Activated CD8-positive, alpha-beta memory T cell treated with anti-CD3 and anti-CD28 coated beads for 48 hours (primary cell): ENCODE data around the gene RIPOR2.

Source experiments
- DNase-seq, 3 experiments: peaks; one replicate each; pipeline ENCODE4 v3.0.0-alpha.2; 2020; ENCODE audit warnings: low read depth in 2 of 3, low spot score in 2 of 3

The RIPOR2 gene

DNA sequence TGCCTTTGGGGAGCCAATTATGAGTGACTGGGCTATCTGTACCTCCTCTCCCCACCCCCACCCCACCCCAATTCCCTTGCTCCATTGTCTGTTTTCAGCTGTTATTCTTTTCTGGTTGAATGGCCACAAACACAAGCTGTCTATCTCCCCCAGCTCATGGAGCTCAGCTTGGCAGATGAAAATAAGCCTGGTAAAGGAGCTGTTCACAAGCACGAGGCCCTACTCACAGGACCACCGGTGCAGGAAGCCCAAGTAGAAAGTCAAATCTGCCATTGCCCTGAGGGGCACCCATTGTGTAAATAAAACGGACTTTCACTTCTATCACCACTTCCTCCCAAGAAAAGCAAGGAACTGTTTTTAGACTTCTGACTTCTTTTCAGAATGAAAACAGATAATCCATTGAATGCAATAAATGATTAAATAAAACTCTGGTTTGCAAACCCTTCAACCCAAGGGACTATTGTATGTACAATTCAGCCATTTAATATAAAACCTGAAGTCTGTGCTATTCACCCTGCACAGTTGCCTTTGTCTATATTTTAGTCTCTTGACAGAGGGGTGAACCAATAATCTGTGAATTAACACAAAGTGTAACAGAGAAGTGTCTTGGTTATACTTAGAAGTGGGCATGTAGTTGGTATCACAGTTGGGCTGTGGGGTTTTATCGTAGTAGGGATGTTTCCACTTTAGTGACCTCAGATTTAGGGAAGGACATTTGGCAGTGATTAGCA is 27.7 kb downstream of the RIPOR2 start:
- DNase-seq = no peak

GRCh38 chr6:24906314-24906713 is 29.4 kb downstream of the RIPOR2 start:
- DNase-seq = no peak

- DNase-seq = no peak
Observed at GRCh38 chr6:24905483-24905882, 30.3 kb downstream of the RIPOR2 start.

GRCh38 chr6:24903681-24904080 is 32.1 kb downstream of the RIPOR2 start:
- DNase-seq = no peak

DNA sequence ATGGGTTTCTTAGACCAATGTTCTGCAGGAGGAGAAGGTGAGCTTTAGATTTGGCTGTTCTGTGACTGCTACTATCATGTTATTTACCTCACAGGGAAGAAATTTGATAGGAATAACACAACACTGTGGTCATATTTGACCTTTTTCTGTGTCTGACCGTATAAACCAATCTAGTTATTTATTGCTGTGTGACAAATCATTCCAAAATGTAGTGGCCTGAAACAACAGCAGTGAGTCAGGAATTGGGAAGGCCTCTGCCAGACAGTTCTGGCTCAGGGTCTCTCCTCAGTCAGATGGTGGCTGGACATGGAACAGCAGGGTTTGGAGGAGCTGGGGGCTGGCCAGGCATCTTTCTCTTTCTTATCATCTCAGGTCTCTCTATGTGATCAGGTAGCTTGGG is 33.0 kb downstream of the RIPOR2 start:
- DNase-seq = no peak

DNA sequence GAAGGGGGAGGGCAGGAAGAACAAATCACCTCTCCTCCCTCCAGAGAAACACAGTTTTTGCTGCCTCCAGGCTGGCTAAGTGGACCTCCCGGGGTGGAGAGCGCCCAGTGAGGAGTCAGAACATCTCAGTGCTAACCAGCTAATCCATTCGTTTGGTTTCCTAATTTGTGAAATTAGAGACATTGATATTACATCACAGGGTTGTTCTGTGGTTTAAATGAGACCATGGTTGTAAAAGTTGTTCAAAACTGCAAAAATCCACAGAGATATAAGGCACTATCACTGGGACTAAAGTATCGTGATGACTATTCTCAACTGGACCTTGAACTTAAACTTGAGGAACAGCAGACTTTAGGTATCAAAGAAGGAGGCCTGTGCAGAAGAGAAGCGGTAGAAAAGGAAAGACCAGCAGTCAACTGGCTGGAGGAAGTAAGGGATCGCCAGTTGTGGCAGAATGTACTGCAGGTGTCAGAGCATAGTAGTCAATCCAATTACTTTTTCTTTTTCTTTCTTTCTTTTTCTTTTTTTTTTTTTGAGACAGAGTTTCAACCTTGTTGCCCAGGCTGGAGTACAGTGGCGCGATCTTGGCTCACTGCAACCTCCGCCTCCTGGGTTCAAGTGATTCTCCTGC is 33.9 kb downstream of the RIPOR2 start:
- no peak for DNase-seq

DNA sequence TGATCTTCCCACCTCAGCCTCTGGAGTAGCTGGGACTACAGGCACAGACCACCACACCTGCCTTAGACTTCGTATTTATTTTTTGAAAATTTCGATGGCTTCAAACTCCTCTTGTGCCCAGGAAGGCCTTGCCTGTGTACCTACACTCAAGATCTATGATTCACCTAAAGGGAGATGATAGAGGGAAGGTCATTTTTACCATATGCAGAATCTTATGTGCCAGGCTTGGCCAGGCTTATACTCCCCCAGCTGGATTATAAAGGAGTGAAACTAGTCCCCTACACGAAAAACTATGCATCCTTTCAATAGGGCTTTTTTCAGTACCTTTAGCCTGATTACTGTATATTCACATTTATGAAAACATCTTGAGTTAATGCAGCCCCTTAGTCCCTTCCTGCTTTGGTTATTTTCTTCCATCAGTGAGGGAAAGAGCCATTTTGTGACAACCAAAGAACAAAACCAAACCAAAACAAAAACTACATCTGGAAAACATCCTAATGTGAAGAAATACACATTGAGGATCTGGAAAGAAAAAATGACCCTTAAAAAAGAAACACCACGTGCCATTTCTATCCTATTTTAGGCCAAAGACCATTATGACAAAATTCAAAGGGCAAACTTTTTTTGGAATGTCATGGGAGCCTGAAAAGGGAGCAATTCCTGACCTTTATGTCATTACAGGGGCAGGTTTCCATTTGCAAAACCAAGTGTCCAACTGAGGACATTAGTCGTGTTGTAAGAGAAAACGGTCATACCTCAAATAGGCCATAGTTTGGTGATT is 34.7 kb downstream of the RIPOR2 start:
- DNase-seq = no peak

DNA sequence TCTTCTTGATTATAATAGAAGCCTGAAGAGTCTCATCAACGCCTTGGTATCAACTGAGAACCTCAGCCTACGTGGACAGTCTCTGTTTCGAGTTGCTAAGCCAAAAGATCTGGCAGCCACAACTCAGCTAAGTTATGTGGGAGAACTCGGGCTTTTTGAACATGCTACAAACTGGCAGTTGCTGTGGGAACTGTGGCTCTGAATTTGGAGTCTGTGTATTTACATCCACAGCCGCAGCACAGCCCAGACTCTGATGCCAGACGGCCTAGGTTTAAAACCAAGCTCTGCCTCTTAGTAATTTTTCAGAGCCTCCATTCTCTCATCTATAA is 35.8 kb downstream of the RIPOR2 start:
- no peak for DNase-seq

- DNase-seq = no peak
Observed at GRCh38 chr6:24899136-24899996, 36.4 kb downstream of the RIPOR2 start.

GRCh38 chr6:24898676-24899075 is 37.1 kb downstream of the RIPOR2 start:
- no peak for DNase-seq

DNA sequence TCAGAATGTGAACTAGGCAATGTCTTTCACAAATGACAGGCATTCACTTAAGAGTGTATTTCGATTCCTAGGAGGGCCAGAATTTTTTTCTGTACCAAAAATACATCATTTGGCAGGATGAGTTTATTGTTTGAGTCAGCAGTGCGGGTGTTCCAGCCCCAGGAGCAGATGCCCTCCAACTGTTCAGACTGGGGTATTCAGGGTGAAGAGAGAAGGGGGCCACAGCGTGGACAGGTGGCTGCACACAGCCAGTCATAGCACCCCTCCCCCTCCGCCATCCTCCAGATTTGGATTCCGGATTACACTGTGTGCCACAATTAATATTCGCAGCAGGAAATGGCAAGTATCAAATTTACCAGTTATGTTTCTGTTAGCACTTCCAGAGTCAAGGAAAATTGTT is 38.6 kb downstream of the RIPOR2 start:
- DNase-seq = no peak

GRCh38 chr6:24893342-24893850 is 42.4 kb downstream of the RIPOR2 start:
- no peak for DNase-seq

DNA sequence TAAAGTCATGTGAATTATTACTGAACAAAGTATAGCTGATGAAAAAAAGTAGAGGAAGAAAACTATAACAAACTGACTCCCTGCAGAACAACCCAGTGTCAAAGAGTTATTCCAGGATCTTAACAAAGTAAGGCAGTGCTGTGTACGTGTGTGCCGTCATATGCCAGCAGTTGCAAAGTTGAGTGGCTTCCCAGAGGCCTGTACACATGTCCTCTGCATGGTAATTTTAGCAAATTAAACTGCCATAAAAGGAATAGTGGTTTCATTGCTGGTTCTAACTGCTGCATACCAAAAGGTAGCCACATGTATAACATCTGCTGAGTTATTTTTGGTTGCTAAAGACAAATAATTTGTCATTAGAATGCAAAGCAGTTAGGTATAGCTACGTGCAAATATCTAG is 44.8 kb downstream of the RIPOR2 start:
- no peak for DNase-seq

- no peak for DNase-seq
Observed at GRCh38 chr6:24890471-24890870, 45.3 kb downstream of the RIPOR2 start.

- DNase-seq = no peak
Observed at GRCh38 chr6:24888715-24889370, 46.9 kb downstream of the RIPOR2 start.

DNA sequence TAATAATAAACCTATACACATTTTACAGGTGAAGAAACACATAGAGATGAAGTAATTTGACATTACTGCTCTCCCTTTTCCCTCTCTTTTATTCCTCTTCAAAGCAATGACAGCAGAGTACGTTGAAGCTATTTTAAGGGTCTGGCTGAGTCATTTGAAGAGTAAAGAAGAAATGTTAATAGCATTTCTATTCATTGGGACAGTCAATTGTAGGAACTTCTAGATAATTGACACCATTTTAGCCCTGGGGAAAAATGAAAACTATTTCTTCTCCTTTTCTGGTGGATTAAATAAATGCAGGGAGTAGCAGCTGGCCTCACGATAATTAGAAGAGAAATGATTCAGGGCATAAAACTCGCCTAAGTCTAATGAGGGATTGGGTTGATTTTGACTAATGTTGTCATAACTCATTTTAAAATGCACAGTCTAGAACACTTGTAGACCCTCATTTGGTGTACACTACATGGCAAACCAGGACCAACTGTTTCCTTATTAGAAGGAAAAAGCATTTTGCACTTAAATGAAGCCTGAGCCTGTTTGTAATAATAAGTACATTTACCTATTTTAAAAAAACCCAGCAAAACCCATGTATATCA is 48.1 kb downstream of the RIPOR2 start:
- DNase-seq = no peak

GRCh38 chr6:24883618-24884017 is 52.1 kb downstream of the RIPOR2 start:
- DNase-seq = no peak

- DNase-seq = no peak
Observed at GRCh38 chr6:24882835-24883555, 52.8 kb downstream of the RIPOR2 start.

GRCh38 chr6:24882295-24882694 is 53.5 kb downstream of the RIPOR2 start:
- DNase-seq = no peak

DNA sequence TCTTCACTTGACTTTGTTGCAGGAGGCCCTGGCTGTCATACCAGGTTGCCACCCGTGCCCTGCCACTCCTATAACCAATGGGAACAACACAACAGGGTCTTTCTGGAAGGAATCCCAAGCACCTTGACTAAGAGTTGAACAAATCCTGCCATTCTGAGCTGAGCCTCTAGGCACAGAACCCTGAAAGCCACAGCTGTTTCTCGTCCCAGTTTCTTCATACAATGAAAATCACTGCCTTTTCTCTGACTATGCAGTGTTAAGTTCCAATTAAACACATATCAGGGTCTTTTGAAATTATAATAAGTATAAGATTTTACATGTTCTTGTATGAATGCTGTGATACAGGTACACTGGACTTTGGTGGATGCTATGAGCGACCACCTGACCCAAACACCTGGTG is 54.4 kb downstream of the RIPOR2 start:
- no peak for DNase-seq
